WTC11 (cell line): ENCODE measurements around the gene AHNAK. TPM values are rescaled to one million over a fixed set of nuclear protein-coding genes. Genes with fewer than 3 reads are reported as not detected.
"Not testable (repeated sequence)": the region's sequence is repeated elsewhere in the genome, so short reads cannot be mapped to it uniquely, and the experiment has no call there.

Experiments
- ATAC-seq: fragments of 200-7000 bp; cut with Tn5 transposase; 2 replicates; pipeline ENCODE4 v1.10.0; 2021; ENCODE audit warnings: mild to moderate bottlenecking, moderate library complexity
- CTCF ChIA-PET: fragments of 300-600 bp; sonication (Branson Sonifier 250); formaldehyde crosslinking; loops from one replicate; lab custom pipeline; 2021; ENCODE audit warnings: antibody characterized with exemption; lab: Charles Lee
- POLR2A ChIA-PET: fragments of 350-600 bp; sonication (Branson Sonifier 250); formaldehyde crosslinking; loops from one replicate; lab custom pipeline; 2021; ENCODE audit warnings: antibody characterized with exemption; lab: Charles Lee
- DNase-seq: peaks from one replicate; pipeline ENCODE4 v3.0.0; 2021; ENCODE audit warnings: low spot score
- H3K27ac Mint-ChIP-seq: 2 replicates; pipeline ENCODE4 v1.8.0; 2021; ENCODE audit warnings: mixed read lengths
- H3K27me3 Mint-ChIP-seq: 2 replicates; pipeline ENCODE4 v1.8.0; 2021; ENCODE audit warnings: low read depth, mild to moderate bottlenecking, moderate library complexity, mixed read lengths
- H3K36me3 Mint-ChIP-seq: 2 replicates; pipeline ENCODE4 v1.8.0; 2021; ENCODE audit warnings: mixed read lengths
- H3K4me1 Mint-ChIP-seq: 2 replicates; pipeline ENCODE4 v1.8.0; 2022; ENCODE audit warnings: mixed read lengths
- H3K4me3 Mint-ChIP-seq: 2 replicates; pipeline ENCODE4 v1.8.0; 2021; ENCODE audit warnings: mild to moderate bottlenecking, moderate library complexity, mixed read lengths
- H3K9me3 Mint-ChIP-seq: 2 replicates; pipeline ENCODE4 v1.8.0; 2021; ENCODE audit warnings: mixed read lengths
- CDX4 ChIP-seq: fragments of 250-450 bp; sonication (Bioruptor Pico); IDR thresholded peaks from 2 replicates; pipeline ENCODE4 v1.9.0; 2021; ENCODE audit warnings: moderate library complexity, mild to moderate bottlenecking, inconsistent platforms, borderline replicate concordance
- CTCF ChIP-seq: fragments of 200-600 bp; IDR thresholded peaks from 2 replicates; pipeline ENCODE4 v1.8.0; 2022; ENCODE audit warnings: antibody characterized with exemption
- E2F5 ChIP-seq: sonication (generic); formaldehyde crosslinking; IDR thresholded peaks from 2 replicates; pipeline ENCODE4 v1.8.1; 2022; ENCODE audit warnings: mild to moderate bottlenecking, moderate library complexity, missing genetic modification reagents
- ETV6 ChIP-seq: sonication (generic); formaldehyde crosslinking; IDR thresholded peaks from 2 replicates; pipeline ENCODE4 v1.8.1; 2022; ENCODE audit warnings: mild to moderate bottlenecking, missing genetic modification reagents
- FOXP4 ChIP-seq: sonication (generic); formaldehyde crosslinking; IDR thresholded peaks from 2 replicates; pipeline ENCODE4 v1.8.0; 2022; ENCODE audit warnings: mild to moderate bottlenecking, missing genetic modification reagents
- HMGA2 ChIP-seq: fragments of 250-450 bp; sonication (Bioruptor Pico); IDR thresholded peaks from 2 replicates; pipeline ENCODE4 v1.4.0; 2021; ENCODE audit warnings: mild to moderate bottlenecking, moderate library complexity
- JAZF1 ChIP-seq: fragments of 250-450 bp; sonication (Bioruptor Pico); IDR thresholded peaks from 2 replicates; pipeline ENCODE4 v1.9.0; 2021; ENCODE audit warnings: moderate library complexity, mild to moderate bottlenecking, inconsistent platforms
- MAX ChIP-seq: sonication (generic); formaldehyde crosslinking; IDR thresholded peaks from 2 replicates; pipeline ENCODE4 v1.8.0; 2022; ENCODE audit warnings: mild to moderate bottlenecking, missing genetic modification reagents
- NFATC4 ChIP-seq: fragments of 250-450 bp; sonication (Bioruptor Pico); IDR thresholded peaks from 2 replicates; pipeline ENCODE4 v1.9.0; 2021; ENCODE audit warnings: mild to moderate bottlenecking
- NR1H2 ChIP-seq: sonication (generic); formaldehyde crosslinking; IDR thresholded peaks from 2 replicates; pipeline ENCODE4 v1.9.0; 2021; ENCODE audit warnings: mild to moderate bottlenecking, moderate library complexity, missing genetic modification reagents
- TEAD1 ChIP-seq: sonication (generic); formaldehyde crosslinking; IDR thresholded peaks from 2 replicates; pipeline ENCODE4 v1.8.0; 2022; ENCODE audit warnings: mild to moderate bottlenecking, missing genetic modification reagents
- ZNF396 ChIP-seq: fragments of 250-450 bp; sonication (Bioruptor Pico); IDR thresholded peaks from 2 replicates; pipeline ENCODE4 v1.8.0; 2021; ENCODE audit warnings: mild to moderate bottlenecking, moderate library complexity, borderline replicate concordance
- ZNF423 ChIP-seq: fragments of 250-450 bp; sonication (Bioruptor Pico); IDR thresholded peaks from 2 replicates; pipeline ENCODE4 v2.1.2; 2022; ENCODE audit warnings: mild to moderate bottlenecking, moderate library complexity
- ZNF671 ChIP-seq: fragments of 250-450 bp; sonication (Bioruptor Pico); IDR thresholded peaks from 2 replicates; pipeline ENCODE4 v1.8.0; 2021; ENCODE audit warnings: mild to moderate bottlenecking
- total RNA-seq: library from RNA; stranded (reverse); gene quantifications from 3 replicates; pipeline ENCODE4 v1.2.3, GENCODE V29; 2021

The AHNAK gene
- total RNA-seq, 1 experiment from 2014 or later = 21.0 TPM

- Mint-ChIP-seq H3K4me3 (peak overlapping the region; percentile 49), H3K9me3 (no peaks in the 10 kb centered on the region), H3K27ac (peak overlapping the region; percentile 96), H3K36me3 (peaks cover 59% of the 10 kb centered on the region), H3K27me3 (no peaks in the 10 kb centered on the region), H3K4me1 (peaks cover 73% of the 10 kb centered on the region)
- DNase-seq (peak; percentile 96), ATAC-seq (peak; percentile 79)
- CTCF ChIA-PET = interaction anchor here (0.5 to 11.8 kb wide), 45 partner anchors 9 to 212 kb away, joined by 3 to 311 read pairs (median 4); partner anchors contain the start of genes AHNAK, B3GAT3, EEF1G and HNRNPUL2
- TF ChIP-seq CDX4 (CRISPR knock-in tag) (no peak), MAX (peak; percentile 35; the same call in 1 of the 2 replicates), NFATC4 (CRISPR knock-in tag) (0 out of 2 replicates have a peak, but pooled peaks have one; percentile 13), ETV6 (peak; percentile 66; the same call in 1 of the 2 replicates), NR1H2 (CRISPR knock-in tag) (no peak), ZNF396 (CRISPR knock-in tag) (no peak), ZNF671 (CRISPR knock-in tag) (0 out of 2 replicates have a peak, but pooled peaks have one; percentile 52), CTCF (peak; percentile 61; the same call in 1 of the 2 replicates), FOXP4 (CRISPR knock-in tag) (no peak), TEAD1 (peak; percentile 63; the same call in 1 of the 2 replicates)
- POLR2A ChIA-PET = interaction anchor here (0.9 to 3.3 kb wide), 11 partner anchors 9 to 136 kb away, joined by 3 to 14 read pairs (median 4); partner anchors contain the start of genes AHNAK, B3GAT3, C11orf98 and CSKMT
These were observed 14.0 kb upstream of the AHNAK start for GRCh38 chr11:62560566-62561103.

GRCh38 chr11:62559626-62560025 is 13.0 kb upstream of the AHNAK start:
- not testable (repeated sequence) for DNase-seq, H3K9me3 Mint-ChIP-seq, H3K27me3 Mint-ChIP-seq, ATAC-seq
- POLR2A ChIA-PET = interaction anchor here (0.9 to 3.3 kb wide), 4 partner anchors 13 to 135 kb away, joined by 3 to 13 read pairs (median 8); partner anchors contain the start of gene AHNAK
- Mint-ChIP-seq H3K36me3 (peaks cover 52% of the 10 kb centered on the region), H3K4me1 (peaks cover 76% of the 10 kb centered on the region), H3K4me3 (peak overlapping the region; percentile 49), H3K27ac (peak overlapping the region; percentile 96)
- CTCF ChIA-PET = interaction anchor here (0.6 to 11.8 kb wide), 6 partner anchors 14 to 164 kb away, joined by 3 to 311 read pairs (median 41); partner anchors contain the start of genes AHNAK and B3GAT3

GRCh38 chr11:62559204-62559603 is 12.6 kb upstream of the AHNAK start:
- H3K36me3 Mint-ChIP-seq = peaks cover 52% of the 10 kb centered on the region
- DNase-seq (no peak), ATAC-seq (no peak)
- TF ChIP-seq HMGA2 (CRISPR knock-in tag) (no peak), E2F5 (no peak), ZNF423 (CRISPR knock-in tag) (no peak), JAZF1 (CRISPR knock-in tag) (no peak)
- H3K4me1 Mint-ChIP-seq = peaks cover 80% of the 10 kb centered on the region
- H3K27me3 Mint-ChIP-seq = no peaks in the 10 kb centered on the region
- H3K27ac Mint-ChIP-seq = peak overlapping the region; percentile 96
- peak overlapping the region; percentile 49; the same call in 1 of the 2 replicates for H3K4me3 Mint-ChIP-seq
- ChIA-PET POLR2A (interaction anchor here (0.9 to 3.3 kb wide), 2 partner anchors 15 to 17 kb away, joined by 3 to 13 read pairs; no protein-coding TSS in a partner anchor), CTCF (interaction anchor here (3.6 to 11.8 kb wide), 2 partner anchors 14 to 134 kb away, joined by 106 to 311 read pairs; partner anchors contain the start of gene AHNAK)
- H3K9me3 Mint-ChIP-seq = no peaks in the 10 kb centered on the region
